ENCODE data around the gene MPZL2.
"Not testable (repeated sequence)": the region's sequence is repeated elsewhere in the genome, so short reads cannot be mapped to it uniquely, and the experiment has no call there.

The MPZL2 gene

DNA sequence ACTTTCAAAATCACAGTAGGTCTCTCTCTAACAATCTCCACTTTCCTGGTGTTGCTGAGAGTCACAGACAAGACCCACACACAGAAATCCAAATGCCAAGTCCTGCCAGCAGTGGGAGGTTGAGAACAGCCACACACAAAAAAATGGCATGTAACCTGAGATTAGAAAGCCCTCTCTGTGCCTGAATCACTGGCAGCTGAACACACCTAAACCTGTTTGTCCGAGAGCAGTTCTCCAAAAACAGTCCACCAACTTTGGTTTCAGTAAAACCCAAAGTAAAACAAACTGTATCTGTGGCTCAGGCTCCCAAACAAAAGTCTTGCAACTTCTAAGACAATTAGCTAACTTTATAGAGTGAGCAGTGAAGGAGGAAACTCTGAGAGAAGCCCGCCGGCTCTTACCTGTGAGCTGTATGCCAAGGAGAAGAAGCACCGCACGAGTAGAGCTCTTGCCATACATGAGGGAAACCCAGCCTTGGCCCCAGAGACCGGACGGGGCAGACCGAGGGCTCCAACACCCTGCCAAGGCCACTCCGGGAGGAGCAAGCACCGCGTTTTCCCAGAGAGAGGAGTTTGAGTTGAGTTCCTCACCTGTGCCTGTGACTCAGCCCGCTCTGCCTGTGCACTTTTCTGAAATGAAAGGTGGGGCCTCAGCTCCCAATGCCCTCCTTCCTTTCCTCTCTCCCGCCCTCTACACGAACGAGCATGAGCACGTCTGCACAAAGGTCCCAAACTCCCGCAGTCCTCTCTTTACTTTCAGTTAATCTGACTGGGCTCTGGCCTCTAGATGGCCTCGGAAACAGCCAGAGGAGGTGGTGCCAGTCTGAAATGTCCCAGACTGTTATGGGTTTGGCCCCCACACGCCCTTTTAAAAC is at the start of gene MPZL2:
Gene MPZL2, minus strand, starts transcription at position 603 of the 874 bp plus-strand sequence. Its CDS starts 144 bp downstream, at position 459.
- DNase-seq, result peak; percentile 24

DNA sequence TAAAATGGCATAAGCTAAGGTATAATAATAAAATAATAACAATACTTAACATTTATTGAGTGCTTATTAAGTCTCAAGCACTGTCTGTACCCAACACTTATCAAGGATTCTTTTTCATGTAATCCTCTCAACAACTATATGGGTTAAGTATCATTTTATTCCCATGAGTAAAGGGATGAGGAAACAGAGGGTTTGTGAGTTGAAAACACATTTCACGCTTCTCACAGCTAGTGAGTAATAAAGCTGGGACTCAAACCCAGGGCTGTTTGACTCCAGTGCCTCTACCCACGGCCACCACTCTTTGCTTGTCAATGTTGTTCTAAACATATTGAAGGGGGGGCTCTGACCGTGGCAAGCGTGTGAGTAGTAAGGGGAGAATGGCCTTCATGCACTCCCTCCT is 49.1 kb upstream of the MPZL2 start:
- no peak for DNase-seq

DNA sequence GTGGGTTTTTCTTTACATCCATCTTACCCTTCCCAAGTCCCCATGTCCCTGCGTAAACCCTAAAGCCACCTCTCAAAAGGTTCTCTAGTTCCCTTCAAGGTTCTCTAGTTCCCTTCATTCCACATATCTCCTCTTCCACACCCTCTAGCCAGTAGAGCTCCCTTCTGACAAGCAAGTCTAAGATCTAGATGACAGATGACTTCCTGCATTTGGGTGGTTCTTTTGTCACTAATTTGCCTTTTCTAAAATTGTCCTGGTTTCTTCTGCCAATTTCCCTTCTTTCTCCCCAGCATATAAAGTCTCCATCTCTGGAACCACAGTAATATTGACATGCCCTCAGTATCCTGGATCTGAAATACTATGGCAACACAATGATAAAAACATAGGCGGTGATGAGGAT is 48.2 kb upstream of the MPZL2 start:
- DNase-seq, result no peak

DNA sequence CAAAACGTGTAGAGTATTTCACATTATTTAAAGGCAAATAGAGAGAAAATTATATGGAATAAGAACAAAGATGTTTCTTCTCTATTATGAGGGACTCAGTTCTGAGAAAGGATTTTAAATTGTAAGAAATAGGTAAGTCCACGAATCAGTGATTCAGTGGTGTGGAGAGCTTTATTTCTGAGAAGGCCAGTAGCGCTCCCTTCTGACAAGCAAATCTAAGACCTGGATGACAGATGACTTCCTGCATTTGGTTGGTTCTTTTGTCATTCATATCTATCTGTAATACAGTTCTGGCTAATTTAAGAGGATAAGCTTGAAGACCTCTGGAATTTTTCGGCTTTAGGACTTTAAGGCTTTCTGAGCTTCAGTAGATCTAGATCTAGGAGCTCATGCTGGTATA is 47.4 kb upstream of the MPZL2 start:
- no peak for DNase-seq

DNA sequence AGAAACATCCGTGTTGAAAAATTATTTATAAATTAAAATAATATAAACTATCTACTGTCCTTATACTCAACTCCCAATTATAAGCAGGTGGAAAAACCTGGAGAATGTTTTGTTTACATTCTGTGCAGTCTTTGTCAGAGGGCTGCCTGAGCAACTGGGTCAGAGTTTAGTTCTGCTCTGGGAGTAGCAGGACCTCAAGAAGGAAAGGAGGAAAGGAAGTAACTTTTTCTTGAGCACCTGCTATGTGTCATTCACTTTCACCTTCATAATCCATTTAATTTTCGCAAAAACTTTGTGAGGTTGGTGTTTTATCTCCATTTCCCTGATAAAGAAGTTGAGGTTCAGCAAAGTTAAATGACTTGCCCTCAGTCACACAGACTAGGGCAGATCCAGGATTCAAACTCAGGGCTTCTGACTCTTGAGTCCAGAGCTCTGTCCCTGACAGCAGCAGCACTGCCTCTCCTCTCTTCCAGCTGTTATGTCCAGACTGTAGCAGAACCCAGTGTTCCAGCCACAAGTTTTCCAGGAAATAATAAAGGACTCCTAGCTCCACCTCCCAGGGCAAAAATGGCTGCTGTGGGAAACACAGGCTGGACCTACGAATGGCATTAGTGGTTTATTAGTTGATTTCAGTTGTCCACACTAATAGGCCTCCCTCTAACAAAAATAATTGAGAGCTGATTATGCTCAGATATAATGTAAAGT is 46.8 kb upstream of the MPZL2 start:
- no peak for DNase-seq

DNA sequence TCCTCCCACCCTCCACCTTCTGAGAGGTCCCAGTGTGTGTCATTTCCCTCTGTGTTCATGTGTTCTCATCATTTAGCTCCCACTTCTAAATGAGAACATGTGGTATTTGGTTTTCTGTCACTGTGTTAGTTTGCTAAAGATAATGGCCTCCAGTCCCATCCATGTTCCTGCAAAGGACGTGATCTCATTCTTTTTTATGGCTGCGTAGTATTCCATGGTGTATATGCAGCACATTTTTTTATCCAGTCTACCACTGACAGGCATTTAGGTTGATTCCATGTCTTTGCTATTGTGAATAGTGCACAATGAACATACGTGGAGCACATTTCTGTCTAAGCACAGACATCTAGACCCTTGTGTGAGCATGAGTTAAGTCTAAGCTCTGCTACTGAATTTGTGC is 46.2 kb upstream of the MPZL2 start:
- no peak for DNase-seq

DNA sequence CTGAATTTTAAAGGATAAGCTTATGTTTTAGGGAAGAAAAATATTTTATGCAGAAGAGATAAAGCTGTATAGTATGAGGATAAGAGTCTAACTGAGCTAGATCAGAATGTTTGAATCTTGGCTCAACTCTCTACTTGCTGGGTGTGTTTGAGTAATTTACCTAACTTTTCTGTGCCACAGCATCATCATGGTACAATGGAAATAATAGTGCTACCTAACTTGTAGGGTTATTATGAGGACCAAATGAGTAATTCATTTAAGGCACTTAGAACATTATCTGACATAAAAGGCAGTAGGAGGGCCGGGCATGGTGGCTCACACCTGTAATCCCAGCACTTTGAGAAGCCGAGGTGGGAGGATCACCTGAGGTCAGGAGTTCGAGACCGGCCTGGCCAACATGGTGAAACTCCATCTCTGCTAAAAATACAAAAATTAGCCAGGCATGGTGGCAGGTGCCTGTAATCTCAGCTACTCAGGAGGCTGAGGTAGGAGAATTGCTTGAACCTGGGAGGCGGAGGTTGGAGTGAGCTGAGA is 45.0 kb upstream of the MPZL2 start:
- not testable (repeated sequence) for DNase-seq

DNA sequence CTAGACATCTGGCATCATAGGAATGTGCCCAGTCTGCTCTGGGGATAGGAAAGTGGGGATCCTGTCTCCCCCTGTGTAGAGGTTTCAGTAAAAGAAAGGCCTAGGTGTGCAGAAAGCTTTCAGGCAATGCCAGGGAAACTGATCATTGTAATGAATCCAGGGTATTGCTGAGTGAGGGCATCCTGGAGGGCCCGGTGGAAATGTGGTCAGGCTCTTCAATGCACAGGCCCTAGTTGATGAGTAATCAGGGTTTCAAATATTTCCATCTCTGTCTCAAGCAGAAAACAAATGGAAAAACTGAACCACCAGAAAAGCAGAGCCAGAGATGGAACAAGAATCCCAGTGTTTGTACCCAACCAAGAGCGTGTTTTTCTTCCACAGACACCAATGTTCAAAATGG is 42.5 kb upstream of the MPZL2 start:
- DNase-seq, result no peak

DNA sequence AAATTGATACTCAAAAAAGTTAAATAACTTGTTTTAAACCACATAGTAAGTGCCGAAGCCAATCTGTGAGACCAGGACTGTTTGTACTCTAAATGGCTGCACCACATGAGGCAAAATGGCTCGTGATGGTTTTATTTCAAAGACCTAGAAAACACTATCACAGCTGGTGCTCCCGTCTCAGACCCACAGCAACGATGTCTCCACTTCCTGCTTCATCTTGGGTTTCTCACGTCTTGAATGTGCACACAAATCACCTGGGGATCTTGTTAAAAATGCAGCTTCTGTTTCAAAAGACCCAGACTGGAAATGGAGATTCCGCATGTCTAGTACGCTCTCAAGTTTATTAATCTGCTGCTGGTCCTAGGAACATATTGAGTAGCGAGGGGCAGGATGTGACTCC is 41.6 kb upstream of the MPZL2 start:
- no peak for DNase-seq

DNA sequence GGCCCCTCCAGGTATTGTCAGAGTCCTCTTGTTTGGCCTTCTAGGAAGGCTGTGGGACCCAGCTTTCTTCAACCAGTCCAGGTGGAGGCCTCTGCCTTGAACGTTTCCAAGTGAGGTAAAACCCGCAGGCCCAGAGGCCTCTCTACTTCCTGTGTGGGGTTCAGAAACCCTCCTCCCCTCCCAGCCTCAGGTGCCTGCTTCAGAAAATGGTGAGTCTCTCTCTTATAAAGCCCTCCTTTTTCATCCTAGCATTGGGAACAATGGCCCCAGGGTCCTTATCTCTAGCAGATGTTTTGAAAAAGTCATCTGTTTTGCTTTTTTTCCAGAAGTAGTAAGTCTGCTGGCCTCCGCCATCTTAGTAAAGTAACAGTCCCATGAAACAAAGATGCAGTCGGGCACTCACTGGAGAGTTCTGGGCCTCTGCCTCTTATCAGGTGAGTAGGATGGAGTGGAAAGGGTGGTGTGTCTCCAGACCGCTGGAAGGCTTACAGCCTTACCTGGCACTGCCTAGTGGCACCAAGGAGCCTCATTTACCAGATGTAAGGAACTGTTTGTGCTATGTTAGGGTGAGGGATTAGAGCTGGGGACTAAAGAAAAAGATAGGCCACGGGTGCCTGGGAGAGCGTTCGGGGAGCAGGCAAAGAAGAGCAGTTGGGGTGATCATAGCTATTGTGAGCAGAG is 40.6 kb upstream of the MPZL2 start, which contains the start of gene CD3E:
Gene CD3E, plus strand, starts transcription at position 163 of the 681 bp plus-strand sequence. Its CDS starts 223 bp downstream, at position 386.
- DNase-seq, result no peak

DNA sequence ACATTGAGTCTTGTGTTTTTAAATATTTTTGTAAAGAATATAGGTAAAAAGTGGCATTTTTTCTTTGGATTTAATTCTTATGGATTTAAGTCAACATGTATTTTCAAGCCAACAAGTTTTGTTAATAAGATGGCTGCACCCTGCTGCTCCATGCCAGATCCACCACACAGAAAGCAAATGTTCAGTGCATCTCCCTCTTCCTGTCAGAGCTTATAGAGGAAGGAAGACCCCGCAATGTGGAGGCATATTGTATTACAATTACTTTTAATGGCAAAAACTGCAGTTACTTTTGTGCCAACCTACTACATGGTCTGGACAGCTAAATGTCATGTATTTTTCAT is 40.1 kb upstream of the MPZL2 start:
- no peak for DNase-seq

DNA sequence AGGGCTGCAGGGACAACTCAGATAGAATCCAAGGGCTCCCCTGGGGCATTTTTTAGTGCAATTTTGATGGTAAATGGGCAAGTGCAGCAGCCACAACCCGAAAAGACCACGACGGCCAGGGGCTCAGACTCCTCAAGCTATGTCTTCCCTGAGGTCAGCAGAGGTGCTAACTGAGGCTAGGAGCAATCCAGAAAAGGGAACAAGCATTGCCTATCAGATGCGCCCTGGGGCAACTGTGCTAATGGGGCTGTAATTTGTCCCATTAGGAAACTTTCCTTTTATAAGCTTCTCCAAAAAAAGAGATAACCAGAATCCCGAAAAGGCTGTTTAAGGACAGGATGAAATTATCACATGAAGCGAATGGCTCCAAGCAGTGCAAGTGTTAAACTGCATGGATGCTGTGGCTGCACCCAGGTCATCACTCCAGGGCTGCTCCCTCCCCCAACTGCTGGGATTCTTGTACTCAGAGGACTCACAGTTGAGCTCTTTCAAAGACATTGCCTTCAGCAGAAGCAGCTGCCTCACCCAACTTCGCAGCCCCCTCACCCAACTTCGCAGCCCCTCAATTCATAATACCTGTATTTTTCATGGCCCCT is 37.6 kb upstream of the MPZL2 start:
- no peak for DNase-seq

DNA sequence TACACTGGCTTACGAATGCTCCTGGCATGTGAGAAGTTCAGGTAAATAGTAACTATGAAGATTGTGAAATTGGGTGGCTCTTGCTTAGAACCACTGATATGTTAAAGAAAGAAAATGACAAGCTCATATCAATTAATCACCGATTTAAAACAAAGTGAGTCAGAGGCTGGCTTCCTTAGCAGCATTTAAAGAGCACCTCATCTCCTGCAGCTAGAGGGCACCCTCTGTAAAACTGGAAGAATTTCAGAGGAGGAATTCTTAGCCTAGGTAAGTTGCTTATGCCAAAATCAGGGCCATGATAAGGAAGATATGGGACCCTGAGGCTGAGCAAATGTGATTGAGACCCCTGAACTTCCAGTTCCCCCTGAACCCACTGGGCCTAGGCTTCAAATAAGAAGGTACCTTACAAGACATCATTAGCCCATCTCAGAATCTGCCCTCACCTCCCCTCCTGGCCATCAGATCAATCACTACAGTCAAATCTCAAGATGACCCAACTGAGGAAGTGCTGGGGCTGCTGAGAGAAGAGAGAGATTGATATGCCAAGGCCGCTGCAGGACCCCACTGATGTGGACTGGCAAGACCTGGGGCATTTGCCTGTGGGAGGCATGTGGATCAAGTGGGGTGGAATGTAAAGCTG is 31.8 kb upstream of the MPZL2 start:
- no peak for DNase-seq

DNA sequence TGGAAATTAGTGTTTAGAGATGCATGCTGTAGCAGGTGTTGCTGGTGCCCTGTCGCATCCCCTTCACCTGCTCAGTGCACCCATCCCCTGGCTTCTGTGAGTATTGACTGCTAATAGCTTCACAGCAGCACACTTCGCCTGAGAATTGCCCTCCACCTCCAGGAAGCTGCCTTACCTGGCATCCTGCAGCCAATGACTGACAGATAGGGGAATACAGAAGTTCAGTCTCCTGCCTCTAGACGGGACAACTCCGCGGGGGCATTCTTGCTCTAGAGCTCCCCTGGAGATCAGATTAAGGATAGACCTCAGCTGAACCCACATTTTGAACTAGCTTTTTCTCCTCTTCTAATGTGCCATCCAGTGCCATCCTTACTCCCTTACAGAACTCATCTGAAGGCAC is 31.1 kb upstream of the MPZL2 start:
- no peak for DNase-seq

DNA sequence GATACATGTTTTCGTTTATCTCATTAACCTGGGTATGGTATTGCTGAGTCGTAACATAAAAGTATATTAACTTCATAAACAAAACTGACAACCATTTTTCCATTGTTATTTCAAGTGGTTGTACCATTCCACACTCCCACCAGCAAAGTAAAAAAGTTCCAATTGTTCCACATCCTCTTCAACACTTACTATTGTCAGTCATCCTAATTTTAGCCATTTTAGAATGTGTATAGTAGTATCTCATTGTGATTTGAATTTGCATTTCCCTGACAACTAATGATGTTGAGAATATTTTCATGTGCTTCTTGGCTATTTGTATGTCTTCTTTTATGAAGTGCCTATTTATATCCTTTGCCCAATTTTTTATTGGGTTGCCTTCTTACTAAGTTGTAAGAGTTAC is 30.0 kb upstream of the MPZL2 start:
- DNase-seq, result no peak

DNA sequence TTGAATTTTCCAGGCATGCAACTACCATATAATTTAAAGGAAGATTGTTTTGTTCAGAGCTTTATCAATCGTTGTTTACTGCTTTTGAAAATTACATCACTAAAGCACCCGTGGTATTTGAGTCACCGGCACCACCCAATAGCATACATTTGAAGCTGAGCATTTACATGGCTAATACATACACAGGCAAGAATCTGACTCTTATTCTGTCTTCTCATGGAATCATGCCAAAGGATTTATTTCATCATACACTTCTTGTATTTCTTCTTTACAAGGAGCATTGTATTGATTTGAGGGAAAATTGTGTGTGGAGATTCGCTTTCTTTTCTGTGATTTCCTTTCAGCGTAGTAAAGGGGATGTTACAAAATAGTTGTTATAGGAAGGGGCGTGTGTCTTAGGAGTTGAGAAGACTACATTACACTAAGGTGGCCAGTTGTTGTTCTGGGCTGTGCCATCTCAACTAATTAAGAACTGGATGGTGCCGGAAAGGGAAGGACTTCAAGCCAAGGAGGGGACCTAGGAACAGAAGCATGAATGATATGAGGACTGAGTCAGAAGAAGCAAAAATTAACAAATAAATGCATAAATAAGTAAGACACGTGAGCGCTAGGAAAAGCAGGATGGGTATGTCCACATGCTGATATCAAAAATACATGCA is 27.5 kb upstream of the MPZL2 start:
- no peak for DNase-seq

DNA sequence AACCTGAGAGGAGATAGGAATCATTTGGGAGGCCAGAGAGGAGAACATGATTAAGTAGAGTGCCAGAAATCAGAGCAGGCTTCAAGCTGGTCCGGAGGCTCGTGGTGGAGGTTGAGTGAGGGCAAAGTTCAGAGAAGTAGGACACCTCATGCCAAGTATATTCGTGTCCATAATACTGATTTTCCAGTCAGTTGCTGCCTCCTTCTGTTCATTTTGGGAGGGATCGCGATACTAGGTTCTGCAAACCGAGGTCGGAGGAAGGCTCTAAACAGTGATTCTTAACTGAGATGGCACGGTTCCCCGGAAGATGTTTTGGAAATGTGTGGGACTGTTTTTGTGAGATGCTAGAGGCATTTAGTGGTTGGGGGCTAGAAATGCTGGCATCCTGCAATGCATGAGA is 26.8 kb upstream of the MPZL2 start:
- no peak for DNase-seq

DNA sequence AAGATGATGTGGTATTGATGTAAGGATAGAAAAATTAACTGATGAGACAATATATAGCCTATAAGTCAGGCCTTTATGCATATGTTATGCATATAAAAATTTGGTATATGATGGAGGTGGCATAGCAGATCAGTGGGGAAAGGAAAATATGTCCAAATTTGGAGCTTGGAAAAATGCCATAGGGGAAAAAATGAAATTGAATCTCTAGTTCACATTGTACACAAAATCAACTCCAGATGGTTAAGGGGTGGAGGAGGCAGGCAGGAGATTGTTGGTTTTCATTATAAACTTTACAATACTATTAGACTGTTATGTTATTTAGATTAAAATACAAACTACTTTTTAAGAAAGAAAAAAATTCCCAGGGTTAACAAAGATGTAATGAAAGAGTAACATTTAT is 25.3 kb upstream of the MPZL2 start:
- DNase-seq, result no peak

DNA sequence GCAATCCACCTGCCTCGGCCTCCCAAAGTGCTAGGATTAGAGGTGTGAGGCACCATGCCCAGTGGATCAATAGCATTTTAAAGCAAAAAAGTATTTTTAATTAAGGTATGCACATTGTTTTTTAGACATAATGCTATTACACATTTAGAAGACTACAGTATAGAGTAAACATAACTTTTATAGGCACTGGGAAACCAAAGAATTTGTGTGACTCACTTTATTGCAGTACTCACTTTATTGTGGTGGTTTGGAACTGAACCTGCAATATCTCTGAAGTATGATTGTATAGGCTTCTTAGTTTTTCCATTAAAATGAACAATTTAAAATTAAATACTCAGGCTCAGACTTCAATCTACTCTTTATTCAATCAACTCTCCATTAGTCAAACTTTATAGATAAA is 22.9 kb upstream of the MPZL2 start:
- DNase-seq, result no peak

DNA sequence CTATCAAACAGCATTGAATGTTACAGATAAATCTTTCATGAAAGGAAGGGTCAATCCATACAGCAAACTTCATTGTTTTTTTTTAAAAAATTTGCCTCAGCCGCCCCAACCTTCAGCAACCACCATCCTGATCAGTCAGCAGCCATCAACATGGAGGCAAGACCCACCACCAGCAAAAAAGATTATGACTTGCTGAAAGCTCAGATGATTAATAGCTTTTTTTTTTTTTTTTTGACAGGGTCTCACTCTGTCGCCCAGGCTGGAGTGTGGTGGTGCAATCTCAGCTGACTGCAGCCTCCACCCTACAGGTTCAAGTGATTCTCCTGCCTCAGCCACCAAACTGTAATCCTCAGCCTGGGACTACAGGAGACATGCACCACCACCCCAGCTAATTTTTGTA is 22.4 kb upstream of the MPZL2 start:
- no peak for DNase-seq

DNA sequence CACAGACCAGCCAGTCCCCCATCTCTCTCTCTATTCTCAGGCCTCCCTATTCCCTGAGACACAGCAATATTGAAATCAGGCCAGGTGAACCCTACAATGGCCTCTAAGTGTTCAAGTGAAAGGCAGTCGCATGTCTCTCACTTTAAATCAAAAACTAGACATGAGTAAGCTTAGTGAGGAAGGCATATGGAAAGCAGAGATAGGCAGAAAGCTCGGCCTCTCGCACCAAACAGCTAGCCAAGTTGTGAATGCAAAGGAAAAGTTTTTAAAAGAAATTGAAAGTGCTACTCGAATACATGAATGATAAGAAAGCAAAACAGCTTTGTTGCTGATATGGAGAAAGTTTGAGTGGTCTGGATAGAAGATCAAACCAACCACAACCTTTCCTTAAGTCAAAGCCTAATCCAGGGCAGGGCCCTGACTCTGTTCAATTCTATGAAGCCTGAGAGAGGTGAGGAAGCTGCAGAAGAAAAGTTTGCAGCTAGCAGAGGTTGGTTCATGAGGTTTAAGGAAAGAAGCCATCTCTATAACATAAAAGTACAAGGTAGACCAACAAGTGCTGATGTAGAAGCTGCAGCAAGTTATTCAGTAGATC is 19.8 kb upstream of the MPZL2 start:
- no peak for DNase-seq

Measured in NCI-H2081 treated with DMSO at 0.1 percent for 48 hours (cell line).